ENCODE results near the gene HS3ST6. TPM values are rescaled to one million over a fixed set of nuclear protein-coding genes. Genes with fewer than 3 reads are reported as not detected.

HS3ST6 gene
- polyA plus RNA-seq (2013), result not detected

DNA sequence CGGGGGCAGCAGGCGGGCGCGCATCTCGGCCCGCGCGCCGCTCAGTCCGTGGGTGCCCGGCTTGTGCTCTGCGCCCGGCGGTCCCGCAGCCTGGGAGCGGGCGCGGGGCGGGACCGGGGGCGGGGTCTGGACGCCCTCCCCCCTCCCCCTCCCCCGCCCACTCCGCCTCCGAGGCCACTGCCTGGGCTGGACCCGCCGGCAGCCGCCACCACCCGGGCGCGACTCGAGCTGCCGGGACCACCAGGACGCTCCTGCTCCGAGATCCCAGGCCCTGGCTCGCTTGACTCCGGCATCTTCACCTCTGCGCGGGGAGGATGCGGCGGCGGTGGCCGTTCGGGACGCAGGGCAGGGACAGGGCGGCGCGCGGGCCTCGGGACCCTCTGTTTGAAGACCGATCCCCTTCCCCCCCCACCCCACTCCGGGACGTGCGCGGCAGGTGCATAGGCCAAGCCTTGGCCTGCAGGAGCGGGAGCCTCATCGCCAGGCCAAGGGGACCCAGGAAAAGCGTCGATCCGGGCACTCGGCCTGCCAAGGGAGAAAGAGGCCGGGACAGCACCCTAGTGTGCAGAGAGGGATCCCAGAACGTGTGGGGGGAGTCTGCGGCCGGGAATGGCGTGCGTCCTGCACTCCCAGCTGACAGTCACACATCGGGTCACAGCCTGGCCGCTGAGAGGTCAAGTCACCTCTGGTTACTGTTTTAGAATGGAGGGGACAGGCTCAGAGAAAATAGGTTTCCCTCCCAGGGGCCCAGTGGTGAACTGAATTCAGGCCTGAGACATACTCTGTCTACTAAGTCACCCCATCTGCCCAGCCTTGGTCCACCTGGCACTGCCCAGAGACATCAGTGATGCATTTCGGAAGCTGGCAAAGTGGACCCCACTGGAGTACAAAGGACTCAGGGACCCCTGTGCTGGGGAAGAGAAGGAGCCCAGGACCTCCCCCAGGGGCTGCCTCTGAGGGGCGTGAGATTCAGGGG is at the start of gene HS3ST6:
Gene HS3ST6, minus strand, starts transcription at position 65 of the 976 bp plus-strand sequence. CDS start 92 bp downstream, outside the sequence.
- Histone ChIP-seq H3K4me3 (ENCODE audit: control insufficient read depth in 1 of 7, extremely low read depth in 1 of 7, insufficient read depth in 4 of 7, low read depth in 2 of 7, low read length in 6 of 7) (no peak within 1 kb of the TSS), H3K4me1 (ENCODE audit: control extremely low read depth in 1 of 4, control insufficient read depth in 4 of 4, insufficient read depth in 4 of 4, low read length in 3 of 4) (peaks cover 0 to 8% (median 3%) of the 10 kb centered on the region in 4 experiments)
- 6% methylated on average over 36 of the region's 71 CpGs for WGBS (ENCODE audit: insufficient coverage)

GRCh38 chr16:1966460-1966859 is 48.2 kb upstream of the HS3ST6 start, which contains the start of gene RNF151:
RNF151 (plus strand) TSS chr16:1966856; CDS start chr16:1966882, 26 bp downstream.
- peaks cover 0 to 42% (median 34%) of the 10 kb centered on the region in 4 experiments for H3K4me1 ChIP-seq (ENCODE audit: control extremely low read depth in 1 of 4, control insufficient read depth in 4 of 4, insufficient read depth in 4 of 4, low read length in 3 of 4)
- DNase-seq, result no peak
- no peaks in the 10 kb centered on the region for H3K27me3 ChIP-seq (replicated peaks in 2 of 5; ENCODE audit: control insufficient read depth in 4 of 5, insufficient read depth in 5 of 5, low read length in 4 of 5)
- CTCF ChIA-PET, result interaction anchor here (1.0 to 1.1 kb wide), 3 partner anchors 10 to 77 kb away, joined by 3 read pairs; no protein-coding TSS in a partner anchor
- H3K27ac ChIP-seq (ENCODE audit: insufficient read depth in 1 of 2, low read depth in 1 of 2, low read length in 2 of 2, poor library complexity in 1 of 2, severe bottlenecking in 2 of 2), result peak within 1 kb of the TSS; percentile 95 to 98
- no peaks in the 10 kb centered on the region for H3K9me3 ChIP-seq (ENCODE audit: control extremely low read depth in 1 of 5, control insufficient read depth in 4 of 5, insufficient read depth in 2 of 5, low read depth in 1 of 5, low read length in 4 of 5)
- 100% methylated on average over 5 of the region's 6 CpGs for WGBS (ENCODE audit: insufficient coverage)
- H3K36me3 ChIP-seq (ENCODE audit: control insufficient read depth in 4 of 4, insufficient read depth in 4 of 4, low read length in 3 of 4), result peaks cover 0 to 27% (median 18%) of the 10 kb centered on the region in 4 experiments
- peak within 1 kb of the TSS in 6 of 7 experiments; percentile 62 to 96 (median 88) for H3K4me3 ChIP-seq (ENCODE audit: control insufficient read depth in 1 of 7, extremely low read depth in 1 of 7, insufficient read depth in 4 of 7, low read depth in 2 of 7, low read length in 6 of 7)
- POLR2A ChIA-PET, result interaction anchor here (0.5 kb wide), 1 partner anchor 20 kb away, joined by 3 read pairs; no protein-coding TSS in a partner anchor

More for the DNA sequence above, at the start of gene HS3ST6:
- Histone ChIP-seq H3K36me3 (ENCODE audit: control insufficient read depth in 4 of 4, insufficient read depth in 4 of 4, low read length in 3 of 4) (no peaks in the 10 kb centered on the region), H3K27me3 (replicated peaks in 2 of 5; ENCODE audit: control insufficient read depth in 4 of 5, insufficient read depth in 5 of 5, low read length in 4 of 5) (peaks cover 5 to 99% (median 44%) of the 10 kb centered on the region in 5 experiments), H3K27ac (ENCODE audit: insufficient read depth in 1 of 2, low read depth in 1 of 2, low read length in 2 of 2, poor library complexity in 1 of 2, severe bottlenecking in 2 of 2) (no peak within 1 kb of the TSS), H3K9me3 (ENCODE audit: control extremely low read depth in 1 of 5, control insufficient read depth in 4 of 5, insufficient read depth in 2 of 5, low read depth in 1 of 5, low read length in 4 of 5) (peaks cover 0 to 3% (median 0%) of the 10 kb centered on the region in 5 experiments)
- ChIA-PET CTCF (interaction anchor here (0.6 kb wide), 1 partner anchor 538 kb away, joined by 3 read pairs; no protein-coding TSS in a partner anchor), POLR2A (no interaction called here)
- DNase-seq, result no peak

DNA sequence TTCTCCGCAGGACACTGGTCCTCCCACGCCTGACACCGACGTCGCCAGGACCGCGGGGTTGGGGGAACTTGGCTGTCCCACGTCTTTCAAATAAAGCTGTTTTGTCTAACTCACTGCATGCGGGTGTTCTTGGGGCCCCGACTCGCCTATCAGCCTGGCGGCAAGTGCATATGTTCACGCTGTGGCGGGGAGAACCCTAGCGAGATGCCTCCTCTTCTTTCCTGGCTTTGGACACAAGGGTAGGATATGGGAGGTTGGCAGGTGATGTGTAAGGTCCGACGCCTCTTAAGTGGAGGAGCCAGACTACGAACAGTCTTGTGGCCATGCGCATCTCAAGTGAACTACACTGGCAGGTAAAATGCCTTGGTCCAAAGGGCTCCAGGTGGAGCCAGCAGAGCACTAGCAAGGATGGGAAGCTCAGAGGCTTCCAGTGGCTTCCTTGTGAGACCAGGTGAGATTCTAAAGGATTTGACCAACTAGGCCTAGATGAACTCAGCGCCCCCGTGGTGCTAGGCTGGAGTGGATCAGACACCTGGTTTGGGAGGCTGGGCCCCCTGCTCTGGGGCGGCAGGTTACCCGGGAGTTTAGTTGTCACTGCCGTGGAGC is 47.3 kb upstream of the HS3ST6 start:
- WGBS (ENCODE audit: insufficient coverage), result 27% methylated on average over 22 of the region's 24 CpGs
- Histone ChIP-seq H3K4me3 (ENCODE audit: control insufficient read depth in 1 of 7, extremely low read depth in 1 of 7, insufficient read depth in 4 of 7, low read depth in 2 of 7, low read length in 6 of 7) (peak overlapping the region; percentile 62 to 96 (median 89)), H3K36me3 (ENCODE audit: control insufficient read depth in 4 of 4, insufficient read depth in 4 of 4, low read length in 3 of 4) (peaks cover 0 to 33% (median 23%) of the 10 kb centered on the region in 4 experiments), H3K27ac (ENCODE audit: insufficient read depth in 1 of 2, low read depth in 1 of 2, low read length in 2 of 2, poor library complexity in 1 of 2, severe bottlenecking in 2 of 2) (peak overlapping the region; percentile 95 to 98), H3K27me3 (replicated peaks in 2 of 5; ENCODE audit: control insufficient read depth in 4 of 5, insufficient read depth in 5 of 5, low read length in 4 of 5) (no peaks in the 10 kb centered on the region), H3K9me3 (ENCODE audit: control extremely low read depth in 1 of 5, control insufficient read depth in 4 of 5, insufficient read depth in 2 of 5, low read depth in 1 of 5, low read length in 4 of 5) (no peaks in the 10 kb centered on the region), H3K4me1 (ENCODE audit: control extremely low read depth in 1 of 4, control insufficient read depth in 4 of 4, insufficient read depth in 4 of 4, low read length in 3 of 4) (peaks cover 0 to 41% (median 34%) of the 10 kb centered on the region in 4 experiments)
- ChIA-PET POLR2A (interaction anchor here (0.6 to 2.3 kb wide), 12 partner anchors 9 to 239 kb away, joined by 3 to 11 read pairs (median 4); partner anchors contain the start of genes GFER, MSRB1 and ZNF598), CTCF (interaction anchor here (1.0 to 1.1 kb wide), 3 partner anchors 9 to 78 kb away, joined by 3 read pairs; no protein-coding TSS in a partner anchor)
- DNase-seq, result no peak

DNA sequence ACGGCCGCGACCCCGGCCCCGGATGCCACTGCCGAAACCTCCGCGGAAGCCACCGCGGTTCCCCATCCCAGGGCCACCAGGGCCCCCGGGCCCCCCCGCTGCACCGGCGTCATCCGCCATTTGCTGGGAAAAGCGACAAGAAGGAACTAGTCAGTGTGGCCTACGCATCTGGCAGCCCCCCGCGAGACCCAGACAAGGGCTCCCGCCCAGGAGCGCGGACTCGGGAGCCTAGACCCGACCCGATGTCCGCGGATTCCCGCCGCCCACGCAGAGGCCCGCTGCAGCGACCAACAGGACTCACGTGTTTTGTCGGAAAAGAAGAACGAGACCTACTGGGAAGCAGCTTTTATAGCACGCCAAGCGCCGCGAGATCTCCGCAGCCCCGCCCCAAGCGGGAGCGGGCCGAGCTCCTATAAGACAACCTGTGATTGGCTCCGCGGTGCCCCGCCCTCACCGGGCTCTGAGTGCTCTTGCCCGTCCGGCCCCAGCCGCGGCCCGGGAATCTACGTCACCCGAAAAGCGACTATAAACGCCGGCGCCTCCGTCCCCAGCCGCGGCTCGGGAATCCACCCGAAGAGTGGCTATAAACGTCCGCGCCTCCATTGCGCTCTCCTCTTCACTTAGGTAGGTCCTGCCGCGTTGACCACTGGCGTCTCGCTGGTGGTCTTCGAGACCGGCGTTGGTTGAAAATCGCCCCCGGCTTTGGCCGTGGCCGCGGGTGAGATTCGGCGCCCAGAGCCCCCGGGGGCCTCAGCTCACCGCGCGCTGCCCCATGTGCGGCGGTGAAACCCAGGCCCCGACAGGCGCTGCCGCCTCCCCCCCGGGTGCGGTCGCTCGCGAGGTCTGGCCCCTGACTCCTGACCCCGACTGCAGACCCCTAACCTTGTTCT is 46.5 kb upstream of the HS3ST6 start, which contains the start of gene RPS2:
Gene RPS2, minus strand, starts transcription at position 321 of the 890 bp plus-strand sequence. Its CDS starts 201 bp downstream, at position 120.
- WGBS (ENCODE audit: insufficient coverage), result 0% methylated on average over 86 of the region's 97 CpGs
- POLR2A ChIA-PET, result interaction anchor here (0.5 to 2.3 kb wide), 22 partner anchors 8 to 811 kb away, joined by 3 to 11 read pairs (median 4); partner anchors contain the start of genes FAHD1, GFER, HAGH and JPT2
- peak within 1 kb of the TSS; percentile 95 to 98 for H3K27ac ChIP-seq (ENCODE audit: insufficient read depth in 1 of 2, low read depth in 1 of 2, low read length in 2 of 2, poor library complexity in 1 of 2, severe bottlenecking in 2 of 2)
- no peaks in the 10 kb centered on the region for H3K9me3 ChIP-seq (ENCODE audit: control extremely low read depth in 1 of 5, control insufficient read depth in 4 of 5, insufficient read depth in 2 of 5, low read depth in 1 of 5, low read length in 4 of 5)
- peak within 1 kb of the TSS; percentile 62 to 96 (median 89) for H3K4me3 ChIP-seq (ENCODE audit: control insufficient read depth in 1 of 7, extremely low read depth in 1 of 7, insufficient read depth in 4 of 7, low read depth in 2 of 7, low read length in 6 of 7)
- peak; percentile 98 to 99 (median 99) for DNase-seq
- H3K36me3 ChIP-seq (ENCODE audit: control insufficient read depth in 4 of 4, insufficient read depth in 4 of 4, low read length in 3 of 4), result peaks cover 0 to 33% (median 23%) of the 10 kb centered on the region in 4 experiments
- H3K27me3 ChIP-seq (replicated peaks in 2 of 5; ENCODE audit: control insufficient read depth in 4 of 5, insufficient read depth in 5 of 5, low read length in 4 of 5), result no peaks in the 10 kb centered on the region
- H3K4me1 ChIP-seq (ENCODE audit: control extremely low read depth in 1 of 4, control insufficient read depth in 4 of 4, insufficient read depth in 4 of 4, low read length in 3 of 4), result peaks cover 0 to 47% (median 41%) of the 10 kb centered on the region in 4 experiments
- CTCF ChIA-PET, result interaction anchor here (0.8 to 0.9 kb wide), 2 partner anchors 10 to 24 kb away, joined by 3 read pairs; partner anchors contain the start of gene RPL3L

DNA sequence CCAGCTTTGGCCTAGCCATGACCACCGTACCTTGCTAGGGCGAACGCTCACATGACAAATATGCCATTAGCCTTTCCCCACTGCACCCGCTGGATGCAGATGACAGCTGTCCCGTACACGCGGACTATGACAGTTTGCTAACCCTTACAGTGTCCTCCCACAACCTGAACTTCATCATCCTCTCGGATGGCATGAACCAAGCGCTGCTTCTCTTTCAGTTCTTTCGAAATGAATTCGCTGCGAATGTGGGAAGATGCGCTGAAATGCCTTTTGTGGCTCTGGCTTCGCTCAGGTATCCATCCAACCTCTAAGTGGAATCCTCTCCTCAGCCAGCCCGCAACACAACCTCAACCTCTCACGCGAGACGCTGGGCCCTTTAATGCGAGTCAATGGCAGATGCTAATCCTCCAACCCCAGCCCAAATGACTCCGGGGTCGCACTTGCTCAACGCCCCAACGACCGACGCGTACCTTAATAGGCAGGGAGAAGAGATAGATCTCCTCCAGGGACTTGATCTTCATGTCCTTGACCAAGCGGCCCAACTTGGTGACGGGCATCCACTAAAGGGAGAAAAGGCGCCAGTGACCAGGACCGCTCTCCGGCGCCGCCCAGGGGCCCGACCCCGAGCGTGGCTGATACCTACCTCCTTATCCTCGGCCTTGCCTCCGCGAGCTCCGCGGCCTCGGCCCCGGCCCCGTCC is 45.7 kb upstream of the HS3ST6 start:
- H3K9me3 ChIP-seq (ENCODE audit: control extremely low read depth in 1 of 5, control insufficient read depth in 4 of 5, insufficient read depth in 2 of 5, low read depth in 1 of 5, low read length in 4 of 5), result no peaks in the 10 kb centered on the region

More for the DNA sequence above, 45.7 kb upstream of the HS3ST6 start:
- Histone ChIP-seq H3K27me3 (replicated peaks in 2 of 5; ENCODE audit: control insufficient read depth in 4 of 5, insufficient read depth in 5 of 5, low read length in 4 of 5) (no peaks in the 10 kb centered on the region), H3K4me1 (ENCODE audit: control extremely low read depth in 1 of 4, control insufficient read depth in 4 of 4, insufficient read depth in 4 of 4, low read length in 3 of 4) (peaks cover 0 to 52% (median 47%) of the 10 kb centered on the region in 4 experiments), H3K27ac (ENCODE audit: insufficient read depth in 1 of 2, low read depth in 1 of 2, low read length in 2 of 2, poor library complexity in 1 of 2, severe bottlenecking in 2 of 2) (peak overlapping the region; percentile 95 to 98), H3K4me3 (ENCODE audit: control insufficient read depth in 1 of 7, extremely low read depth in 1 of 7, insufficient read depth in 4 of 7, low read depth in 2 of 7, low read length in 6 of 7) (peak overlapping the region; percentile 60 to 96 (median 89)), H3K36me3 (ENCODE audit: control insufficient read depth in 4 of 4, insufficient read depth in 4 of 4, low read length in 3 of 4) (peaks cover 0 to 33% (median 23%) of the 10 kb centered on the region in 4 experiments)
- POLR2A ChIA-PET, result interaction anchor here (0.5 to 2.3 kb wide), 13 partner anchors 12 to 286 kb away, joined by 3 to 11 read pairs (median 4); partner anchors contain the start of genes GFER, JPT2, MAPK8IP3 and MSRB1
- 19% methylated on average over 27 of the region's 44 CpGs for WGBS (ENCODE audit: insufficient coverage)
- CTCF ChIA-PET, result interaction anchor here (0.6 to 1.2 kb wide), 4 partner anchors 9 to 280 kb away, joined by 3 read pairs; partner anchors contain the start of gene RPL3L
- DNase-seq, result peak in 2 of 3 donors; percentile 48 to 56

Data from common myeloid progenitor, CD34-positive (primary cell).